SK-N-SH treated with all-trans-retinoic acid at 6 μM for 48 hours (cell line): Measurements from ENCODE around the gene APOC4.

Source experiments
- ATAC-seq: fragments of 200-7000 bp; cut with Tn5 transposase; 3 replicates; pipeline ENCODE4 v1.9.1; 2020; ENCODE audit warnings: mild to moderate bottlenecking, moderate library complexity
- BACH2 ChIP-seq: fragments of 250-450 bp; sonication (Bioruptor Pico); IDR thresholded peaks from 2 replicates; pipeline ENCODE4 v1.9.0; 2021; ENCODE audit warnings: mild to moderate bottlenecking, borderline replicate concordance
- CREB5 ChIP-seq: fragments of 250-450 bp; sonication (Bioruptor Pico); IDR thresholded peaks from 2 replicates; pipeline ENCODE4 v1.5.1; 2020; ENCODE audit warnings: low read depth, mild to moderate bottlenecking, moderate library complexity
- ESRRG ChIP-seq: fragments of 250-450 bp; sonication (Bioruptor Pico); IDR thresholded peaks from 2 replicates; pipeline ENCODE4 v1.6.1; 2021; ENCODE audit warnings: mild to moderate bottlenecking
- GLIS3 ChIP-seq: fragments of 250-450 bp; sonication (Bioruptor Pico); IDR thresholded peaks from 2 replicates; pipeline ENCODE4 v1.5.0; 2020; ENCODE audit warnings: mild to moderate bottlenecking, moderate library complexity
- ISL1 ChIP-seq: fragments of 250-450 bp; sonication (Bioruptor Pico); IDR thresholded peaks from 2 replicates; pipeline ENCODE4 v2.1.2; 2022; ENCODE audit warnings: mild to moderate bottlenecking, moderate library complexity
- OSR1 ChIP-seq: fragments of 250-450 bp; sonication (Bioruptor Pico); IDR thresholded peaks from 2 replicates; pipeline ENCODE4 v1.8.0; 2022; ENCODE audit warnings: moderate library complexity, mild to moderate bottlenecking, inconsistent platforms
- POU6F1 ChIP-seq: fragments of 250-450 bp; sonication (Bioruptor Pico); IDR thresholded peaks from 2 replicates; pipeline ENCODE4 v1.8.0; 2021; ENCODE audit warnings: low read depth, mild to moderate bottlenecking, moderate library complexity, borderline replicate concordance
- PPARA ChIP-seq: fragments of 250-450 bp; sonication (Bioruptor Pico); IDR thresholded peaks from 2 replicates; pipeline ENCODE4 v1.5.0; 2020; ENCODE audit warnings: mild to moderate bottlenecking, borderline replicate concordance
- RARB ChIP-seq: fragments of 250-450 bp; sonication (Bioruptor Pico); IDR thresholded peaks from 2 replicates; pipeline ENCODE4 v1.8.0; 2021; ENCODE audit warnings: mild to moderate bottlenecking, moderate library complexity
- SNAI2 ChIP-seq: fragments of 250-450 bp; sonication (Bioruptor Pico); IDR thresholded peaks from 2 replicates; pipeline ENCODE4 v1.5.0; 2020; ENCODE audit warnings: mild to moderate bottlenecking, moderate library complexity
- TCF4 ChIP-seq: fragments of 250-450 bp; sonication (Bioruptor Pico); IDR thresholded peaks from 2 replicates; pipeline ENCODE4 v1.8.0; 2021; ENCODE audit warnings: mild to moderate bottlenecking, moderate library complexity, borderline replicate concordance
- TOX ChIP-seq: fragments of 250-450 bp; sonication (Bioruptor Pico); IDR thresholded peaks from 2 replicates; pipeline ENCODE4 v1.8.0; 2021; ENCODE audit warnings: mild to moderate bottlenecking, moderate library complexity, borderline replicate concordance
- TSHZ2 ChIP-seq: fragments of 250-450 bp; sonication (Bioruptor Pico); IDR thresholded peaks from 2 replicates; pipeline ENCODE4 v1.5.0; 2020; ENCODE audit warnings: mild to moderate bottlenecking, moderate library complexity
- ZC3H10 ChIP-seq: fragments of 250-450 bp; sonication (Bioruptor Pico); IDR thresholded peaks from 2 replicates; pipeline ENCODE4 v1.5.1; 2021; ENCODE audit warnings: mild to moderate bottlenecking, moderate library complexity
- ZNF565 ChIP-seq: fragments of 450-650 bp; formaldehyde crosslinking; conservative IDR thresholded peaks from 2 replicates; pipeline ENCODE4 v1.5.0; 2020; ENCODE audit warnings: low read depth, mild to moderate bottlenecking, moderate library complexity
- ZNF70 ChIP-seq: fragments of 450-650 bp; formaldehyde crosslinking; IDR thresholded peaks from 2 replicates; pipeline ENCODE4 v1.5.0; 2020; ENCODE audit warnings: mild to moderate bottlenecking, moderate library complexity

Gene APOC4

DNA sequence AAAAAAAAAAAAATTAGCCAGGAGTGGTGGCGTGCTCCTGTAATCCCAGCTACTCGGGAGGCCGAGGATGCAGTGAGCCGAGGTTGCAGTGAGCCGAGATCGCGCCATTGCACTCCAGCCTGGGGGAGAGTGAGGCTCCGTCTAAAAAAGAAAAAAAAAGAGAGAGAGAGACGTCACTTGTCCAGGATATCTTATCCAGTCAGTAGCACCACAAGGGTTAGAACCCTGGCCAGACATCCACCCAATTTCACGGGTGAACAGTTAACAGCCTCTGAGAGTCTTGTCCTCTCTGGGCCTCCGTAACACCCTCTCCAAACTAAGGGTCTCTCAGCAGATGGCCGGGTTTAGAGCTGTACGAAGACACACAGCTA lies 12.2 kb downstream of the APOC4 start:
- TF ChIP-seq SNAI2 (no peak), TCF4 (CRISPR knock-in tag) (no peak), TOX (CRISPR knock-in tag) (no peak), RARB (CRISPR knock-in tag) (no peak), ESRRG (CRISPR knock-in tag) (no peak), PPARA (no peak), TSHZ2 (CRISPR knock-in tag) (no peak), OSR1 (CRISPR knock-in tag) (no peak), BACH2 (CRISPR knock-in tag) (no peak), POU6F1 (CRISPR knock-in tag) (no peak), ZC3H10 (CRISPR knock-in tag) (no peak), ZNF565 (CRISPR knock-in tag) (no peak), ZNF70 (CRISPR knock-in tag) (no peak), CREB5 (CRISPR knock-in tag) (no peak), GLIS3 (CRISPR knock-in tag) (no peak), ISL1 (no peak)
- ATAC-seq, result no peak

DNA sequence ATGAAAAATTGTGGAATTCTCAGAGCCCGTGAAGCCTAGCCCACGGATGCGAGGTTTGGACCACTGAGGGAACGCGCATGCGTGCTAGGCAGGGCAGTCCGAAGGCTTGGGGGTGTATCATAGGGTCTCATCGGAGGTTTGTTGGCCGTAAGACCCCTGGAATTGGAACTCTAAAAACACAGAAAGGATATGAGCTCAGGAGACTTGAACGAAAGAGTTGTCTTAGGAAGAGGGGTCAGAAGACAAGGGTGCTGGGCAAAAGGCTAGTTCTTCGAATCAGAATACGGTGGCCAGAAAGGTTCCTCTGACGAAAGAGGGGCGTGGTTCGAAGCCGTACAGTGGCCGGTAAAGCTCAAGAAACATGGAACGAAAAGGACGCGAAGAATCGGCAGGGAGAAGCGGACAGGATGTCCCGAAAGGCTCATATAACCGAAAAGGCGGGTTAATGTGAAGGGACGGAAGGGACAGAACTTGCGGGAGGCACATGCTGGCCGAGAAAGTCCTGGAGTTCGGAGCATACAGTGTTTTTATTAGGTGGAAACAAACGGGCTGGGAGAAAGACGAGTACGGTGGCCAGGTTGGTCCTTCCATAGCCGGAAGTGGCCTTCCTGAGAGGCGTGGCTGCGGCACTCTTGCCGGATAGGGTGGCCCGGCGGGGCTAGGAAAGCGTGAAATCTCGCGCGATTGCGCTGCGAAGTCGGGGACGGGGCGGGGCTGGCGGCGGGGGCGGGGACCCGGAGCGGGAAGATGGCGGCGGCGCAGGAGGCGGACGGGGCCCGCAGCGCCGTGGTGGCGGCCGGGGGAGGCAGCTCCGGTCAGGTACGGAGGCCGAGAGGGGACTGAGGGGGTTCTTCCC lies 12.8 kb downstream of the APOC4 start, which contains the start of gene CLPTM1:
Gene CLPTM1, plus strand, starts transcription at position 732 of the 856 bp plus-strand sequence. Its CDS starts 16 bp downstream, at position 748.
- peak; percentile 95 for ATAC-seq
- TF ChIP-seq TSHZ2 (CRISPR knock-in tag) (0 out of 2 replicates have a peak, but pooled peaks have one; percentile 15), BACH2 (CRISPR knock-in tag) (no peak), ZC3H10 (CRISPR knock-in tag) (no peak)

- no peak for TF ChIP-seq TSHZ2 (CRISPR knock-in tag)
- ATAC-seq, result peak; percentile 34
Measured at GRCh38 chr19:44955505-44956439, 13.7 kb downstream of the APOC4 start.
